Measurements from ENCODE around the gene SUMO1.
"Not testable (repeated sequence)": the region's sequence is repeated elsewhere in the genome, so short reads cannot be mapped to it uniquely, and the experiment has no call there.

The SUMO1 gene

GRCh38 chr2:202238234-202239197 lies at the start of gene SUMO1:
Gene SUMO1 (minus strand): TSS chr2:202238597. CDS start chr2:202238451, 146 bp downstream.
- peak; percentile 95 for DNase-seq (ENCODE audit: low spot score)

GRCh38 chr2:202286595-202286994 lies 48.2 kb upstream of the SUMO1 start:
- DNase-seq (ENCODE audit: low spot score) = no peak

DNA sequence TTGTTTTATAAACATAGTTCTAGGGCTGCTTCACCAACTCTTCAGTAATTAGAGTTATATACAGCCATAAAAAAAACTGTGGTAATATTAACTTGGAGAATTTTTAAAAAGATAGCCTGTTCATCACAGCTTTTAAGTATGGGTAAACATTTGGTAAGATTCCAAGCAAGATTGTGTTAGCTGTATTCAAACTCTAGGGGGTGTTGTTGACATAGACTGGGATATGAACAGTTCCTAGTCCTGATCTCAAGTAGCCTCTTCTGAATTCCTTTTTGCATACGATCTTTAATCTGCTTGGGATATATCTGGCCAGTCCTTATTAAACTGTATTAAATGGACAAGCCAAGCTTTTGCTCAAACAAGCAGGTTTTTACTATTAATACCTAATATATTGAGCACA lies 40.5 kb upstream of the SUMO1 start:
- peak; percentile 38 for DNase-seq (ENCODE audit: low spot score)

DNA sequence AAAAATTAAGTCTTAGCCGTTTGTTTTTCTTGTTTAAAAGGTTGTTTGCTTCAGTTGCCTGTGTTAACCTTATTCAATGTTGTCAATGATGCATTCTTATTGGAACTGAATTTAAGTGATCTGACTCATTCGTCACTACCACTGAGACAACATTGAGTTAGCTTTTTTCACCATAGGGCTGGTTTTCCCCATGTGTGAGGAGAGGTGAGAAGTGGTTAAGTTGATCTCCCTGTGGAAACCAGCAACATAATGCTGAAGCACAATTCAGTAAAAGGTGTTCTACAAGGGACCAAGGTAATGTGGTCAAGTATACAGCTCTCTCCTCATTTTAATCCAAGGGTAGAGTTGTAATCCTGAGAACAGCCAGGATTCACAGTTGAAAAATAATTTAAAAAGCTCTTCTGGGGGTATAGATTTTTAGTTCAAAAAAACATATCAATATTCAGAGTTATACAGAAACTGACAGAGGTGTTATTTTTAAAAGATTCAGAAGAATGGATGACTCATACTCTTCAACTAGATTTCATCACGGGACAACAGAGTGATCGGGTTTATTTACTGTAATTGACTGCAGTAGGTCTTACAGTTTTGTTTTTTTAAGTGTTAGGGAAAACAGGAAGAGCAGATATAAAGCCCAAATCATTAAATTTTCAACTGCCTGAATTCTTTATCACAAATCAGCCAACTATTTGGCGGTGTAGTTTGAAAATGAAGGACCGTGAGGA lies 39.8 kb upstream of the SUMO1 start:
- no peak for DNase-seq (ENCODE audit: low spot score)

- not testable (repeated sequence) for DNase-seq (ENCODE audit: low spot score)
Observed at GRCh38 chr2:202276078-202276720, 37.8 kb upstream of the SUMO1 start.

DNA sequence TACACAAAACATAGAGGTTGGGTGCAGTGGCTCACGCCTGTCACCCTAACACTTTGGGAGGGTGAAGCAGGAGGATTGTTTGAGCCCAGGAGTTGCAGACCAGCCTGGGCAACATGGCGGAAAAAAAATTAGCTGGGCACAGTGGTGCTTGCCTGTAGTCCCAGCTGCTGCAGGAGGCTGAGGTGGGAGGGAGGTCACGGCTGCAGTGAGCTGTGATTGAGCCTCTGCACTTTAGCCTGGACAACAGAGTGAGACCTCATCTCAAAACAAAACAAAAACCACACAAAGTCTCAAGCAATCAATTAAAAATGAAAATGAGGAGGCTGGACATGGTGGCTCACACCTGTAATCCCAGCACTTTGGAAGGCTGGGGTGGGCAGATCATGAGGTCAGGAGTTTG lies 32.1 kb upstream of the SUMO1 start:
- DNase-seq (ENCODE audit: low spot score) = no peak

DNA sequence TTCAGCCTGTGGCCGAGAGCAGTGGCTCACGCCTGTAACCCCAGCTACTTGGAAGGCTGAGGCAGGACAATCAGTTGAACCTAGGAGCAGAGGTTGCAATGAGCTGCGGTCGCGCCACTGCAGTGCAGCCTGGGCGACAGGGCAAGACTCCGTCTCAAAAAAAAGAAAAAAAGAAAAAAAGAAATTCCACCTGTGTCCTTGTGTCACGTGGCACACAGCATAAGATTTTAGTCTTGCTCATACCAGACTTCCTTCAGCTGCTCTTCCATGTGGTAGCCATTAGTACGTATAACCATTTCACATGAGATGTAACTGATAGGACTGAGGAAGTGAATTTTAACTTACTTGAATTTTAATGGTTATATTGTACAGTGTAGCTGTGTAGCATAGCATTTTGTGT lies 31.2 kb upstream of the SUMO1 start:
- no peak for DNase-seq (ENCODE audit: low spot score)

DNA sequence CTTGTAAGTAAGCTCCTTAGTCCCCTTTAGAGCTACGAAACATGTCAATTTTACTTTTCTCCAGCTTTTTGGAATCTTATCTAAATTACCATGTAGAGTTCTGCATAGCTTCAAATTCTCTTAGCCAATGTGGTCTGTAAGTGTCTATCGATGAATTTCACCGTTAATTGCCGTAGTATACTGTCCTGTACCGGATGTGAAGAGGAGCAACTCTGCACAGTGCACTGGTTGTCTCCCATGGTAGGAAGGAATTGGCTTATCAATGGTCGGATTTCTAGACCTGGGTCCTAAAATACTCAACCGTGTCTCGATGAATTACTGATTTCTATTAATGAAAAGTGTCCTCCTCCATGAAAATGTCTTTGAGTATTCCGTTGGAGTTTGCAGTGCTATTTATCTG lies 29.1 kb upstream of the SUMO1 start:
- DNase-seq (ENCODE audit: low spot score) = no peak

GRCh38 chr2:202265467-202266277 lies 27.3 kb upstream of the SUMO1 start, which contains the start of gene NOP58:
Gene NOP58 (plus strand): TSS chr2:202265763. CDS start chr2:202265942, 179 bp downstream.
- peak; percentile 92 for DNase-seq (ENCODE audit: low spot score)

DNA sequence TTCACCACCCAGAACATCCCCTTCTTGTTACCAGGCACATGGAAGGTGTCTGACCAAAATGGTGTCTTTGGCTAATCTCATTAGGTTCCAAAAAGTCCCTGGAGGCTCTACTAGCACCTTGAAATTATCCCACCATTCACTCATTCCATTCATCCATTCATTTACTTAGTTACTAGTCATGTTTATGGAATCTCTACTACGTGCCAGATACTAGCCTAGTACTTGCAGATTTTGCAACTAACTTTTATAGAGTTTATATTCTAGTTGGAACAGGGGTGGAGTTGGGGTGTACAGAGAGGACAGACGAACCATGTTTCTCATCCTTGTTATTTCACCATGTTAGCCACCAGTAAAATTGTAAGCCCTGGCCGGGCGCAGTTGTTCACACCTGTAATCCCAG lies 23.1 kb upstream of the SUMO1 start:
- DNase-seq (ENCODE audit: low spot score) = no peak

DNA sequence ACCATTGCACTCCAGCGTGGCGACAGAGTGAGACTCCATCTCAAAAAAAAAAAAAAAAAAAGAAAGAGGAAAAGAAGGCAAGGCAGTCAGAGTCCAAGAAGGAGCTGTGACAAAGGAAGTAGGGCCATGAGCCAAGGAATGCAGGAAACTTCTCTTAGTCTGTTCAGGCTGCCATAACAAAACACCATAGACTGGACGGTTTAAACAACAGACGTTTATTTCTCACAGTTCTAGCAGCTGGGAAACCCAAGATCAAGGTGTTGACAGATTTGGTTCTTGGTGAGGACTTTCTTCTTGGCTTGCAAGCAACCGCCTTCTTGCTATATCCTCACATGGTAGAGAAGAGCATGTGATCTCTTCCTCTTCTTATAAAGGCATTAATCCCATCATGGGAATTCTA lies 13.1 kb upstream of the SUMO1 start:
- DNase-seq (ENCODE audit: low spot score) = no peak

DNA sequence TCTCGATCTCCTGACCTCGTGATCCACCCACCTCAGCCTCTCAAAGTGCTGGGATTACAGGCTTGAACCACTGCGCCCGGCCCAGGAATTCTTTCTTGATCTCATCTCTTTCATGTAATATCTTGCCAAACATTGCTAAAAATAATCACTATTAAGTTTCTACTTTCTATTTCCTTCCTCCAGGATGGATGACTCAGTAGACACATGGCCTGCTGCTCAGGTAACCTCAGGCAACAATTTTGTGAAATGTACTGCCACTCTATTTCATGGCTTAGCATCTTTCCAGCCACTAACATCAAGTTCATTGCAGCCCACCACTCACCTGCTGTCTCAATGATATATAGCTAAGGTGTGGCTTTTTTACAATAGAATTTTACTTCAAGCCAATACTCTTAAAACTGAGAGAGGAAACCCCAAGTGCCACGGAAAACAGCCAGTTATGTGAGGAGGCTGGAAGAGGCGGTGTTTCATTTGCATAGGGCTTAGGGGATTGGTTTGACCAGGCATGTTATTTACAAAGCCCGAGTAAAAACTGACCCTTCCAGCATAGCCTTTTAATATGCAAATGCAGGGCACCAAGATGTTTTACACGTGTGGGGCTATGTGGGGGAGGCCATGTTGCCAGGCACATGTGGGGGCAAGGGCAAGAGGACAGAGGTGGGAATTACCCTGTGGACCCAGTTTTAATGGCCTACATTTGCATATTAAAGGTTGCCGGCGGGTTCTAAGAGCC lies 11.3 kb upstream of the SUMO1 start:
- peak; percentile 66 for DNase-seq (ENCODE audit: low spot score)

GRCh38 chr2:202247710-202248109 lies 9.3 kb upstream of the SUMO1 start:
- not testable (repeated sequence) for DNase-seq (ENCODE audit: low spot score)

GRCh38 chr2:202237787-202238233 lies 587 bp downstream of the SUMO1 start:
- DNase-seq (ENCODE audit: low spot score) = peak; percentile 52

- DNase-seq (ENCODE audit: low spot score) = peak; percentile 20
Observed at GRCh38 chr2:202221873-202222272, 16.5 kb downstream of the SUMO1 start.

GRCh38 chr2:202215179-202215578 lies 23.2 kb downstream of the SUMO1 start:
- no peak for DNase-seq (ENCODE audit: low spot score)

- DNase-seq (ENCODE audit: low spot score) = no peak
Observed at GRCh38 chr2:202208526-202208925, 29.9 kb downstream of the SUMO1 start.

GRCh38 chr2:202204855-202205254 lies 33.5 kb downstream of the SUMO1 start:
- no peak for DNase-seq (ENCODE audit: low spot score)

- no peak for DNase-seq (ENCODE audit: low spot score)
Observed at GRCh38 chr2:202203348-202203747, 35.0 kb downstream of the SUMO1 start.

- no peak for DNase-seq (ENCODE audit: low spot score)
Observed at GRCh38 chr2:202201220-202202160, 36.9 kb downstream of the SUMO1 start.

Data from iPS-NIHi11 (cell line).